ENCODE data around the gene GIPC2.

DNA sequence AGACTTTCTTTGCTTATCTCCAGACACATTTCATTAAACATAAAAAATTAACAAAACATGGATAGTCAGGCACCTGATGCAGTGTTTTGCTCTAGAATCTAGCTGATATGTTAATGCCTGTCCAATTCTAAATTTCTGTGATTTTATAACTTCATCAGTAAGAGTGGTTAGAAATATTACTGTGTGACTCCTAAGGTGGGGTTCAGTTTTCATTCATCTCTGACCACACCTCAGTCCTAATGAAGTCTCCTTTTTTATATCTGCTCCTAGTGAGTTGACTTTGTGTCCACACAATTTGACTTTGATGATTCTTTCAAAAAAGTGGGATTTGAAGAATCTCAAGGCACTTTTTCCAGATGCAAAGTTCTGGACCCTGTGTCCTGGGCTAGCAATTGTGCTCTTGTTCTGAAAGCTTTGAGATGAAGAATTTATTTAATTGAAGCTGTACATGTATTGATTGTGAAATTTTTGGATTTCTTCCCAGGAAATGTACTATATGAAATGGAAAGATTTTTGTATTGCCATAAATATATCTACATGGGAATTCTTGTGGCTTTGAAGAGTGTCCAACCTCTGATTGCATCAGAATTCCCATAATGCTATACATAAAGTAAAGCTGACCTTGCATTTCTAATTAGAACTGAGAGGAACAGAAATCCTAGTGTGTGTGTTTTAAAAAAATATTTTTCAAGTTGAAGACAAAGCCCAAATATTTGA lies 111.2 kb downstream of the GIPC2 start:
- TF ChIP-seq, protein P1, sequence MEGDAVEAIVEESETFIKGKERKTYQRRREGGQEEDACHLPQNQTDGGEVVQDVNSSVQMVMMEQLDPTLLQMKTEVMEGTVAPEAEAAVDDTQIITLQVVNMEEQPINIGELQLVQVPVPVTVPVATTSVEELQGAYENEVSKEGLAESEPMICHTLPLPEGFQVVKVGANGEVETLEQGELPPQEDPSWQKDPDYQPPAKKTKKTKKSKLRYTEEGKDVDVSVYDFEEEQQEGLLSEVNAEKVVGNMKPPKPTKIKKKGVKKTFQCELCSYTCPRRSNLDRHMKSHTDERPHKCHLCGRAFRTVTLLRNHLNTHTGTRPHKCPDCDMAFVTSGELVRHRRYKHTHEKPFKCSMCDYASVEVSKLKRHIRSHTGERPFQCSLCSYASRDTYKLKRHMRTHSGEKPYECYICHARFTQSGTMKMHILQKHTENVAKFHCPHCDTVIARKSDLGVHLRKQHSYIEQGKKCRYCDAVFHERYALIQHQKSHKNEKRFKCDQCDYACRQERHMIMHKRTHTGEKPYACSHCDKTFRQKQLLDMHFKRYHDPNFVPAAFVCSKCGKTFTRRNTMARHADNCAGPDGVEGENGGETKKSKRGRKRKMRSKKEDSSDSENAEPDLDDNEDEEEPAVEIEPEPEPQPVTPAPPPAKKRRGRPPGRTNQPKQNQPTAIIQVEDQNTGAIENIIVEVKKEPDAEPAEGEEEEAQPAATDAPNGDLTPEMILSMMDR (IDR thresholded peaks at IDR 0.05; ENCODE audit: low read depth, low read length, poor library complexity, severe bottlenecking), result no peak
- no peak for TF ChIP-seq EZH2phosphoT487 (IDR thresholded peaks at IDR 0.05; ENCODE audit: borderline replicate concordance, low read length)
